Embryonic facial prominence (tissue), 1 donor: ENCODE measurements around the gene TMEM163.
"Not testable (repeated sequence)": the region's sequence is repeated elsewhere in the genome, so short reads cannot be mapped to it uniquely, and the experiment has no call there.

Experiments
- DNase-seq: peaks from one replicate; pipeline ENCODE4 v3.0.0-alpha.2; 2016; ENCODE audit errors: extremely low spot score

Gene TMEM163

GRCh38 chr2:134723742-134724141 lies 4.9 kb upstream of the TMEM163 start:
- not testable (repeated sequence) for DNase-seq

DNA sequence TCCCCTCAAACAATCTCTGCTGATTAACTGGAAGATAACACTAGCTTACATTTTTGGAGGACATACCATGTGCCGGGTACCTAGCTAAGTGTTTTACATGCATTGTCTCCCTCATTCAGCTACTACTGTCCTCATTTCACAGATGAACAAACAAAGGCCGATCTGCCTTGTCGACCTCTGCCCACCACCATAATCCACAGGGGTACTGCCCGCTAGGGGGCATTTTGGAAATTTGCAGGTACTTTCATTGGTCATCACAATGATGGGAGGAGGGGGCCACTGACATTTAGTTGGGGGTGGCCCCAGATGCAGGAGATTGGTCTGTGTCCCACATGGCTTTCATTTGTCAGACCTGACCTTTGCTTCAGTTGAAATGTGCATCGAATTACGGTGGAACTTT lies 3.9 kb upstream of the TMEM163 start:
- DNase-seq: no peak

- DNase-seq: no peak
Measured at GRCh38 chr2:134721596-134721995, 2.8 kb upstream of the TMEM163 start.

DNA sequence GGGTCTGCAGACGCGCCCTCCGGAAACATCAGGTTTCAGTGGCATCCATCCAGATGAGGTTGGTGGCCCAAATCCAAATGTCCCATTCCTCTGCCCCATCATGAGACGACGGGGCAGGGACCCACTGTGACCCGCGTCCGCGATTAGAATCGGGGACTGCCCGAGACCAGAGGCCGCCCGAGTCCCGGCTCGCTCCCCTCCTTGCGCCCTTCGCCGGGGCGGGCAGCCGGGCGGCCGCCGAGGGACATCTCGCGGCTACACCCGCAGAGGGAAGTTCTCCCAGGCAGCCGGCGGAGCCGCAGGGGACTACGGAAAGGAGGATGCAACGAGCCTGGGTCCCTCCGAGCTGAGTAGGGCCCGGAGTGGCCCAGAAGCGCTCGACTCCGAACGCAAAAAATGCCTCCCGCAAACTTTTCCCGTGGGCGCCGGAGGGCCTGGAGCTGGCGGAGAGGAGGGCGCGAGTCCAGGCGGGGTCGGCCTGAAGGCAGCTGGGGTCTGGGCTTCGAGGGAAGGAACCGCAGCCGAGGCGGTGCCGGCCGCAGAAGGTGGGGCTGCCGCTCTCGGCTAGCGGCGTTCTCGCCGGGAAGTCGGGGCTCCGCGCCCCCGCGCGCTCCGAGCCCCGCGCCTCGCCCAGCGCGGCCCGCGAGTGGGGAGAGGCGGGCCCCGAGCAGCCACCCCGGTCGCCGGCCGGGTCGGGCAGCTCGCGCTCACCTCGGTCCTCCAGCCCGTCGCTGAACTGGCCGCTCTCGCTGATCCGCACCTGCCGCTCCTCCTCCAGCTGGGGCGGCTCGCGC lies 580 bp downstream of the TMEM163 start:
- no peak for DNase-seq

- DNase-seq: no peak
Measured at GRCh38 chr2:134717286-134718022, 1.3 kb downstream of the TMEM163 start.

DNA sequence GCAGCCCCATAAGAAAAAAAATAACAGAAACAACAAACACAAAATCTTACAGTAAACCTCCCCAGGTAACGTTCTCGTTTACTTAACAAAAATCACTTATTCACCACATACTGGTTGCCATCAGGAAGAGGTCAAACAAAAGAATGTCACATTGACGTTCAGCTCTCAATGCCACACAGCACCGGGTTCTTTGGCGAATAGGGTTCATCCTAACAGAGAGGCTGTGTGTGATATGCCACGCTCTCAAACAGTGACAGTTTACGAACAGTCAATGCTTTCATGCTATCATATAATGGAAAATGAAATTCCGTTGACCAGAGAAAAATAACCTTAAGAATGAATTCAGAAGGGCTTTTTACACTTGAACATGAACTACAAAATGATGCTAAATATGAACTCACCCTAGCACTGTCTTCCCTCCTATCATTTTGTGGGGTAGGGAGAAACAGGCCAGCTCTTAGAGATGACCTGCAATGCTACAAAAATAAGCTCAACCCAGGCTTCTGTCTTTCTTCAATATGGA lies 2.0 kb downstream of the TMEM163 start:
- DNase-seq: no peak

DNA sequence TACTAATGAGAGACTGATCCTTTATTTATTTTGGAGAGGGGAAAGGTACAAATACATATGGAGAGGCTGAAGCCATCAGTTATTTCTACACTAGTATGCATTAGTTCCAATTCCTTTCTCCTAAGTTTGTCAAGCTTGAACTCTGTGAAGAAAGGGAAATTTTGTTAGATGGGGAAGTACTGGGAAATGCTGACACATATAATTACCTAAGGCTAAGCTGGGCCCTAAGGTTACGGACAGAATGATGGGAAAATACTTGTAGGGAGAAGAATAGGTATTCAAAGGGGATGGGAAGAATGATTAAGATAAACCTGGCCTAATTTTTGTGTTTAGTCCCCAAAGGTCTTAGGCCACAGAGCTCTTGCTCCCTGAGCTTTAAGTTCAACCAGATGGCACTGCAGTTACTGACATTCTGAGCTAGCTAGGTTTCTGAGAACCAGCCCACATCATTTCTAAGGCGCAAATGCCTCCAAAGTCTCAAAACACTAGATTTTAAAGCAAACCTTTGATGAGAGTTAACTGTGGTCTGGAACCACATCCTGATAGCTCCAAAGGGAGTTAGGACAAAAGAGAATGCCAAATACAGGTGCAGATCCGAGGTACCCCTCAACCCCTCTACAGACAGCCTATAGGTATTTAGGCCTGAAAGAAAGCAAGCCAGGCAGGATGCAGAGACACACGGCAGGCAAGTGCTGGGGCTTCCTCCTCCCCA lies 2.7 kb downstream of the TMEM163 start:
- no peak for DNase-seq

- DNase-seq: no peak
Measured at GRCh38 chr2:134714228-134714627, 4.6 kb downstream of the TMEM163 start.

DNA sequence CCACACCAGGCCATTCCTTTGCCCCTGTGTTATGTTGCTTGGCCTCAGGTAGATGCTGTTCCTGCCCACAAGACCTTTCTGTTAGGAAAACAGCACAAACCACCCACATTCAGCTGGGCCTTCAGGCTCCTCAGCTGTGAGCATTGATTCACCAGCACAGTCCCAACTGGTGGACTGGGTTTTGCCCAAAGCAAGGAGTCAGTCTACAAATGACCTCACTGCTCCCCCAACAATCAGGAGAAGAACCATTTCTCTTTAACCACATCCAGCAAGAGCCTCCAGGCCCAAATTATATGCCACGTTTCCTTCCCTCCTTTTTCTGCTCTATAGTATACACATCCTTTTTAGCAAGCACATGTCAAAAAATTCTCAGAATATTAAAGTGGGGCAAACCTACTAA lies 5.2 kb downstream of the TMEM163 start:
- no peak for DNase-seq

DNA sequence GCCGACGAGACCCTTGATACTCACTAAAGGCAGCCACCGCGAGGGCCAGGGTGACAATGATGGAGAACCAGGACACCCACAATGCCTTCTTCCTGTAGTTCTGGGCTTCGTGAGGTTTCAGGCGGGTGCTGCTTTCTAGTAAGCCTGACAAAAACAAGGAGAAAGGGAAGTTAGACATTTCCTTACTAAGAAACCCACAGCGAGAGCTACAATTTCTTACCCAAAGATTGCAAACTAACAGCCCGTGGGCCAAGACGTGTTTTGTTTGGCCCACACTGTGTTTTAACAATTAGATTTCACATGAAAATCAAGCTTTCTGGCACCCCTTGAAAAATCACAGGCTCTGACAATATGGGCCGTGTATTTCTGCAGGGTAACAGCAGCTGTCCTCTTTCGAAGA lies 5.6 kb downstream of the TMEM163 start:
- no peak for DNase-seq

DNA sequence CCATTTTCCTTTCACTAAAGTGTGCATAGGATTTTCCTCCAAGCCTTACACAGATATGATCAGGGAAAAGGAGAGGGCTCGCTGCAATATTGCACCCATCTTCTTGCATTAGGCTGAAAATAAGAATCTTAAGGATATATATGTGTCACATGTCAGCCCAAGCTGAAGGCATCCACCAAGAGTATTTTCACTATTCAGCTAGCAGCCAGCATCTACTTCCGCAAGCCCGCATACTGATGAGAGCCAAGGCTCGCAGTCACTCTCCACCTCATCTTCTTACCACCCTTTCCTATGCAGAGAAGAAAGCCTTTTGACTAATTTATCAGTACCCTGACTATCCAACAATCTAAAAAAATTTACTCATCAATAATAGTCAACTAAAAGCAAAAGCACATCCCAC lies 6.1 kb downstream of the TMEM163 start:
- DNase-seq: no peak

DNA sequence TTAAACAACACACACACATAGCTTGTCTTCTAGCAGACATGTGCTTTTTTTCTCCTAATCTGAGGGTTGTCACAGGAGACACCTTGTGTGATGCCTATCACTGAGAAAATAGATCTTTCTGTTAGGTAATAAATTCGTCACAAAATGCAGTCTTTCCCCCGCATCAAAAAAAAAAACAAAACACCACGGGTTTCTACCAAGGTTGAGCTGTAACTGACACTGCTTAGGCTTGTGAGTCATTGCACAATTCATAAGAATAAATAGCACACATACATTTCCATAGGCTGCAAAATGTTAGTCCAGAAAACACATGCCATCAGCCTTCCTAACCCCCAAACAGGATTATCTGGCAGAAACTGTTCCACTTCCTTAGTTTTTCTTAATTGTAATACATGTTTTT lies 6.5 kb downstream of the TMEM163 start:
- DNase-seq: no peak

DNA sequence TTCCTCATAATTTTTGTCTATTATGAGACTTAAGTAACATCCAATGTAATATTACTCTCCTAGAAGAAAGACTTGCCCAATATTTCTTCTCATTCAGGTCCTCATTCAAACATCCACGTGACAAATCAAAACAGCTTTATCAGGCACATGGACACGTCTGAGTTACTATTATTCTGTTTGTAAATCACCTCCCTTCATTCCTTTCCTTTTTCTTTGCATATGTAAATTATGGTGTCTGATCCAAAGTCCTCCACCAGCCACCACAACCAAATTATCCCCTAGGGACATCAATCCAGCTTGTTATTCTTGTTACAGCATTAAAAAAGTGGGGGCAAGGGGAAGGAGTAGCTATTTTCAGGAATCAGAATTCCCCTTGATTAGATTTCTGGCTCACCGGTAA lies 7.1 kb downstream of the TMEM163 start:
- DNase-seq: no peak

GRCh38 chr2:134707330-134707676 lies 11.5 kb downstream of the TMEM163 start:
- no peak for DNase-seq

- no peak for DNase-seq
Measured at GRCh38 chr2:134706587-134707329, 12.0 kb downstream of the TMEM163 start.

GRCh38 chr2:134705861-134706586 lies 12.8 kb downstream of the TMEM163 start:
- no peak for DNase-seq

DNA sequence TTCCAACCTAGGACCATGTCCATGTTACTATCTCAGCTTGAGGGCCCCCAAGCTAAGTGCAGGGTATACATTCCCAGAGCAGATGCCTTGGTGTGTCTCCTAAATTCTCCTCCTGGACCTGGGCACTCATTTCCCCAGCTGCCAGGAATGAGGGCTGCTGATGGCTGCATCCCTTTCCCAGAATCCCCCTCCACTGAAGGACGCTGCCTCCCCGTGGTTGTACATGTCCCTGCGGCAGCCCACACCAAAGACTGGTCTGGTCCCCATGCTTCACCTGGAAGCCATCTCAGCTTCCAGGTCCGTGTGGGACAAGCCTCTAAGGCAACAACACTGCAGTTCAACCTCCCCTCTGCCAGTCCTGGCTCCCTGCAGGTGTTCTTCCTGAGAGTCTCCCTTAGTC lies 14.6 kb downstream of the TMEM163 start:
- no peak for DNase-seq

DNA sequence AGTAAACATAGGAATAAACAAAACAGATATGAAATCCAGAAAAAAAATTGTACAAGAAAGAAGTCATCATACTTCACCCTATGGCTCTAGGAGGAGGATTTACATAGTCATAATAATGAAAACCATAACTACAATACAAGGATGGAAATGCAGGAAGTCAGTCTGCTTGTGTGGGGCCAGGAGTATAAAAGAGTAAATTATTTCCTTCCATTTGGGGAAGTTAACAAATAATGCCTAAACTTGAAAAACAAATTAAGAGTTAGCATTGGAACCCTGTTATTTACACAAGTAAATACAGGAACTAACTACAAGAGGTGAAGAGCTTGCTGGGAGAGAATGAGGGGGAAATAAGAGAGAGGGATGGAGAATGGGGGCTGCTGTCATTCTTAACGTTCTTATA lies 15.4 kb downstream of the TMEM163 start:
- DNase-seq: no peak

DNA sequence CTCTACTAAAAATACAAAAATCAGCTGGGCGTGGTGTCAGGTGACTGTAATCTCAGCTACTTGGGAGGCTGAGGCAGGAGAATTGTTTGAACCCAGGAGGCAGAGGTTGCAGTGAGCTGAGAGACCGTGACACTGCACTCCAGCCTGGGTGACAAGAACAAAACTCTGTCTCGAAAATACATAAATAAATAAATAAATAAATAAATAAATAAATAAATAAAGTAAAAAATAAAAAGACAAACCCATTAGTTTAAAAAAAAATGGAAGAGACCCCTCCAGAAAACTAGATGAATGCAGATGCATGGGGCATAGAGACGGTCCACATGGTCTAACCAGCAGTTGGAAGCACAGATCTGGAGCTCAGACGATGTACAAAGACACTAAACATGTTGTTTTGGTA lies 18.1 kb downstream of the TMEM163 start:
- no peak for DNase-seq

DNA sequence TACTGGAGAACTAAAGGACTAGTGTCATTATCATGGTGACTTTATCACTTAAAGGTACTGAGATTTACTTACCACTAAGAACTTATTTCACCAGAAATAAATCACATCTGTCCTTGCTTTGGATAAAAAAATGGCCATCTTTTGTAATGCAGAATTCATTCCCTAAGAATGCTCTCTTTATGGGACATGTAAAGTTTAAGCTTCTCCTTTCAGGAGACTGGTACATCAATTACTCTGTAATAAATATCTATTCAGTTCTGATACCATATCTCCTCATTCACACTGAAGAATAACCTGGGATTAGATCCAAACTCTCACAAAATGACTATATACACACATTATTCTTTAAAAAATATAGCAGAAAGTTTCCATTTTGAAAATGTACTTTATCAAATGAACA lies 24.4 kb downstream of the TMEM163 start:
- no peak for DNase-seq
